HEK293 (cell line): Measurements from ENCODE around the gene WDR86.

Experiments
- BCL6B ChIP-seq: fragments of 450-650 bp; formaldehyde crosslinking; IDR thresholded peaks from 2 replicates; pipeline ENCODE4 v1.5.1; 2017; ENCODE audit warnings: missing biosample characterization, missing genetic modification characterization
- GLI4 ChIP-seq: fragments of 450-650 bp; formaldehyde crosslinking; IDR thresholded peaks from 2 replicates; pipeline ENCODE4 v1.5.1; 2016; ENCODE audit warnings: missing biosample characterization, missing genetic modification characterization
- KLF16 ChIP-seq: fragments of 450-650 bp; formaldehyde crosslinking; IDR thresholded peaks from 2 replicates; pipeline ENCODE4 v1.5.1; 2017; ENCODE audit warnings: missing biosample characterization, missing genetic modification characterization
- SALL2 ChIP-seq: fragments of 450-650 bp; formaldehyde crosslinking; IDR thresholded peaks from 2 replicates; pipeline ENCODE4 v1.5.0; 2017; ENCODE audit warnings: missing biosample characterization, mild to moderate bottlenecking, missing genetic modification characterization, borderline replicate concordance
- ZBTB11 ChIP-seq: fragments of 450-650 bp; formaldehyde crosslinking; conservative IDR thresholded peaks from 2 replicates; pipeline ENCODE4 v1.5.1; 2016; ENCODE audit warnings: low read depth, missing biosample characterization, missing genetic modification characterization
- ZBTB44 ChIP-seq: fragments of 450-650 bp; IDR thresholded peaks from 2 replicates; pipeline ENCODE4 v1.5.1; 2018; ENCODE audit warnings: missing biosample characterization, mild to moderate bottlenecking, missing genetic modification characterization
- ZBTB48 ChIP-seq: fragments of 450-650 bp; formaldehyde crosslinking; IDR thresholded peaks from 2 replicates; pipeline ENCODE4 v1.5.1; 2016; ENCODE audit warnings: missing biosample characterization, missing genetic modification characterization
- ZFP69B ChIP-seq: fragments of 450-650 bp; formaldehyde crosslinking; IDR thresholded peaks from 2 replicates; pipeline ENCODE4 v1.5.1; 2016; ENCODE audit warnings: missing biosample characterization, missing genetic modification characterization
- ZNF155 ChIP-seq: fragments of 450-650 bp; formaldehyde crosslinking; IDR thresholded peaks from 2 replicates; pipeline ENCODE4 v1.5.1; 2016; ENCODE audit warnings: missing biosample characterization, missing genetic modification characterization
- ZNF184 ChIP-seq: fragments of 450-650 bp; IDR thresholded peaks from 2 replicates; pipeline ENCODE4 v1.5.1; 2018; ENCODE audit warnings: missing biosample characterization, mild to moderate bottlenecking, missing genetic modification characterization
- ZNF398 ChIP-seq: fragments of 450-650 bp; formaldehyde crosslinking; IDR thresholded peaks from 2 replicates; pipeline ENCODE4 v1.5.1; 2017; ENCODE audit warnings: missing biosample characterization, missing genetic modification characterization
- ZNF48 ChIP-seq: fragments of 450-650 bp; formaldehyde crosslinking; IDR thresholded peaks from 2 replicates; pipeline ENCODE4 v1.5.1; 2016; ENCODE audit warnings: missing biosample characterization, missing genetic modification characterization
- ZNF510 ChIP-seq: fragments of 450-650 bp; formaldehyde crosslinking; IDR thresholded peaks from 2 replicates; pipeline ENCODE4 v1.5.1; 2018; ENCODE audit warnings: mild to moderate bottlenecking, missing genetic modification characterization, missing biosample characterization; ENCODE audit not compliant: insufficient replicate concordance
- ZNF514 ChIP-seq: fragments of 450-650 bp; formaldehyde crosslinking; IDR thresholded peaks from 2 replicates; pipeline ENCODE4 v1.5.1; 2016; ENCODE audit warnings: missing biosample characterization, missing genetic modification characterization
- ZNF530 ChIP-seq: fragments of 450-650 bp; formaldehyde crosslinking; IDR thresholded peaks from 2 replicates; pipeline ENCODE4 v1.5.1; 2016; ENCODE audit warnings: low read depth, missing biosample characterization, missing genetic modification characterization
- ZNF664 ChIP-seq: fragments of 450-650 bp; formaldehyde crosslinking; IDR thresholded peaks from 2 replicates; pipeline ENCODE4 v1.5.1; 2016; ENCODE audit warnings: missing biosample characterization, missing genetic modification characterization
- ZNF670 ChIP-seq: fragments of 450-650 bp; formaldehyde crosslinking; IDR thresholded peaks from 2 replicates; pipeline ENCODE4 v1.5.1; 2016; ENCODE audit warnings: missing biosample characterization, missing genetic modification characterization, low read depth
- ZNF76 ChIP-seq: fragments of 450-650 bp; formaldehyde crosslinking; IDR thresholded peaks from 2 replicates; pipeline ENCODE4; 2016; ENCODE audit warnings: low read depth, missing biosample characterization, missing genetic modification characterization, borderline replicate concordance
- ZSCAN18 ChIP-seq: fragments of 450-650 bp; formaldehyde crosslinking; IDR thresholded peaks from 2 replicates; pipeline ENCODE4 v1.5.1; 2016; ENCODE audit warnings: missing biosample characterization, missing genetic modification characterization
- TF ChIP-seq, protein P1 (sequence below): fragments of 450-650 bp; formaldehyde crosslinking; IDR thresholded peaks from 2 replicates; pipeline ENCODE4 v1.5.1; 2016; ENCODE audit warnings: missing biosample characterization, missing genetic modification characterization
- TF ChIP-seq, protein P2 (sequence below): fragments of 450-650 bp; formaldehyde crosslinking; IDR thresholded peaks from 2 replicates; pipeline ENCODE4 v1.5.1; 2016; ENCODE audit warnings: missing biosample characterization, missing genetic modification characterization
- TF ChIP-seq, protein P3 (sequence below): fragments of 450-650 bp; formaldehyde crosslinking; IDR thresholded peaks from 2 replicates; pipeline ENCODE4 v1.5.1; 2016; ENCODE audit warnings: missing biosample characterization, missing genetic modification characterization, low read depth

The WDR86 gene

GRCh38 chr7:151341357-151342101, 68.3 kb downstream of the WDR86 start, which contains the start of gene NUB1 (continued):
- TF ChIP-seq, protein P1, sequence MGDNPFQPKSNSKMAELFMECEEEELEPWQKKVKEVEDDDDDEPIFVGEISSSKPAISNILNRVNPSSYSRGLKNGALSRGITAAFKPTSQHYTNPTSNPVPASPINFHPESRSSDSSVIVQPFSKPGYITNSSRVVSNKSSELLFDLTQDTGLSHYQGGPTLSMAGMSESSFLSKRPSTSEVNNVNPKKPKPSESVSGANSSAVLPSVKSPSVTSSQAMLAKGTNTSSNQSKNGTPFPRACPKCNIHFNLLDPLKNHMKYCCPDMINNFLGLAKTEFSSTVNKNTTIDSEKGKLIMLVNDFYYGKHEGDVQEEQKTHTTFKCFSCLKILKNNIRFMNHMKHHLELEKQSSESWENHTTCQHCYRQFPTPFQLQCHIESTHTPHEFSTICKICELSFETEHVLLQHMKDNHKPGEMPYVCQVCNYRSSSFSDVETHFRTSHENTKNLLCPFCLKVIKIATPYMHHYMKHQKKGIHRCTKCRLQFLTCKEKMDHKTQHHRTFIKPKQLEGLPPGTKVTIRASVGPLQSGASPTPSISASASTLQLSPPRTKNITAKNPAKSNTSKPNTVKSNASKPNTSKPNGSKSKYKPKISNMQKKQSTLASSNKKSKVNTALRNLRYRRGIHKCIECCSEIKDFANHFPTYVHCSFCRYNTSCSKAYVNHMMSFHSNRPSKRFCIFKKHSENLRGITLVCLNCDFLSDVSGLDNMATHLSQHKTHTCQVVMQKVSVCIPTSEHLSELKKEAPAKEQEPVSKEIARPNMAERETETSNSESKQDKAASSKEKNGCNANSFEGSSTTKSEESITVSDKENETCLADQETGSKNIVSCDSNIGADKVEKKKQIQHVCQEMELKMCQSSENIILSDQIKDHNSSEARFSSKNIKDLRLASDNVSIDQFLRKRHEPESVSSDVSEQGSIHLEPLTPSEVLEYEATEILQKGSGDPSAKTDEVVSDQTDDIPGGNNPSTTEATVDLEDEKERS: no peak
- TF ChIP-seq ZNF76 (tag by site-specific recombination) (no peak; the same call in 1 of the 2 replicates), ZNF514 (tag by site-specific recombination) (no peak), ZNF155 (tag by site-specific recombination) (no peak), KLF16 (peak; percentile 66), ZNF398 (no peak; the same call in 1 of the 2 replicates), ZNF670 (tag by site-specific recombination) (no peak), GLI4 (tag by site-specific recombination) (no peak), ZNF510 (tag by site-specific recombination) (no peak), ZBTB44 (tag by site-specific recombination) (peak; percentile 59; the same call in 1 of the 2 replicates), ZNF48 (tag by site-specific recombination) (no peak), ZSCAN18 (tag by site-specific recombination) (no peak), ZNF184 (tag by site-specific recombination) (0 out of 2 replicates have a peak, but pooled peaks have one; percentile 23), ZBTB48 (no peak), ZNF530 (tag by site-specific recombination) (no peak), ZFP69B (tag by site-specific recombination) (no peak), ZNF664 (tag by site-specific recombination) (no peak), BCL6B (no peak), SALL2 (tag by site-specific recombination) (no peak), ZBTB11 (peak; percentile 76)
- TF ChIP-seq, protein P2, sequence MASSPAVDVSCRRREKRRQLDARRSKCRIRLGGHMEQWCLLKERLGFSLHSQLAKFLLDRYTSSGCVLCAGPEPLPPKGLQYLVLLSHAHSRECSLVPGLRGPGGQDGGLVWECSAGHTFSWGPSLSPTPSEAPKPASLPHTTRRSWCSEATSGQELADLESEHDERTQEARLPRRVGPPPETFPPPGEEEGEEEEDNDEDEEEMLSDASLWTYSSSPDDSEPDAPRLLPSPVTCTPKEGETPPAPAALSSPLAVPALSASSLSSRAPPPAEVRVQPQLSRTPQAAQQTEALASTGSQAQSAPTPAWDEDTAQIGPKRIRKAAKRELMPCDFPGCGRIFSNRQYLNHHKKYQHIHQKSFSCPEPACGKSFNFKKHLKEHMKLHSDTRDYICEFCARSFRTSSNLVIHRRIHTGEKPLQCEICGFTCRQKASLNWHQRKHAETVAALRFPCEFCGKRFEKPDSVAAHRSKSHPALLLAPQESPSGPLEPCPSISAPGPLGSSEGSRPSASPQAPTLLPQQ (tag by site-specific recombination): peak; percentile 29; the same call in 1 of the 2 replicates
- TF ChIP-seq, protein P3, sequence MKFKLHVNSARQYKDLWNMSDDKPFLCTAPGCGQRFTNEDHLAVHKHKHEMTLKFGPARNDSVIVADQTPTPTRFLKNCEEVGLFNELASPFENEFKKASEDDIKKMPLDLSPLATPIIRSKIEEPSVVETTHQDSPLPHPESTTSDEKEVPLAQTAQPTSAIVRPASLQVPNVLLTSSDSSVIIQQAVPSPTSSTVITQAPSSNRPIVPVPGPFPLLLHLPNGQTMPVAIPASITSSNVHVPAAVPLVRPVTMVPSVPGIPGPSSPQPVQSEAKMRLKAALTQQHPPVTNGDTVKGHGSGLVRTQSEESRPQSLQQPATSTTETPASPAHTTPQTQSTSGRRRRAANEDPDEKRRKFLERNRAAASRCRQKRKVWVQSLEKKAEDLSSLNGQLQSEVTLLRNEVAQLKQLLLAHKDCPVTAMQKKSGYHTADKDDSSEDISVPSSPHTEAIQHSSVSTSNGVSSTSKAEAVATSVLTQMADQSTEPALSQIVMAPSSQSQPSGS (tag by site-specific recombination): no peak
